CD4-positive, CD25-positive, alpha-beta regulatory T cell (primary cell): ENCODE data around the gene PLXNB3. TPM values are rescaled to one million over a fixed set of nuclear protein-coding genes. Genes with fewer than 3 reads are reported as not detected.

Experiments used
- ATAC-seq, 2 donors: fragments of 150-1000 bp; cut with Tn5 transposase; one replicate each; pipeline ENCODE4 v1.10.0; 2021; ENCODE audit warnings: low read depth in 2 of 2, moderate number of reproducible peaks in 2 of 2, moderate library complexity in 1 of 2
- DNase-seq, 3 donors: peaks; one replicate each; pipeline versions ENCODE4 v3.0.0 to v3.0.0-alpha.2; 2012 to 2022; ENCODE audit warnings: mixed read lengths in 1 of 3
- H3K27ac ChIP-seq: one replicate; pipeline ENCODE4 v1.7.0; 2013; ENCODE audit warnings: mild to moderate bottlenecking, low read length; ENCODE audit not compliant: insufficient read depth, poor library complexity, severe bottlenecking
- H3K27me3 ChIP-seq: one replicate; pipeline ENCODE4 v1.7.0; 2013; ENCODE audit warnings: low read length; ENCODE audit not compliant: control insufficient read depth, insufficient read depth
- H3K36me3 ChIP-seq: one replicate; pipeline ENCODE4 v1.7.0; 2013; ENCODE audit warnings: mild to moderate bottlenecking, low read length, moderate library complexity; ENCODE audit not compliant: control insufficient read depth, insufficient read depth
- H3K4me1 ChIP-seq: 2 replicates; pipeline ENCODE4 v1.7.0; 2013; ENCODE audit warnings: mild to moderate bottlenecking, low read length; ENCODE audit not compliant: insufficient read depth, control insufficient read depth, poor library complexity, severe bottlenecking
- H3K4me3 ChIP-seq: one replicate; pipeline ENCODE4 v1.7.0; 2013; ENCODE audit warnings: low read depth, mild to moderate bottlenecking, low read length, moderate library complexity
- H3K9me3 ChIP-seq, 2 experiments: 1 replicate in 1 of 2; 2 replicates in 1 of 2; pipeline ENCODE4 v1.7.0; 2013; ENCODE audit warnings: low read length in 2 of 2, mild to moderate bottlenecking in 1 of 2, moderate library complexity in 1 of 2; ENCODE audit not compliant: control insufficient read depth in 2 of 2
- H3K27ac Mint-ChIP-seq, 3 donors: one replicate each; pipeline ENCODE4 v1.8.0; 2020 to 2022; ENCODE audit warnings: mild to moderate bottlenecking in 3 of 3, mixed read lengths in 3 of 3, moderate library complexity in 2 of 3
- H3K27me3 Mint-ChIP-seq: one replicate; pipeline ENCODE4 v1.8.0; 2022; ENCODE audit warnings: mild to moderate bottlenecking, mixed read lengths
- H3K36me3 Mint-ChIP-seq: one replicate; pipeline ENCODE4 v1.8.0; 2020; ENCODE audit warnings: mixed read lengths
- H3K4me1 Mint-ChIP-seq, 4 donors: one replicate each; pipeline ENCODE4 v1.8.0; 2020 to 2022; ENCODE audit warnings: mixed read lengths in 4 of 4, mild to moderate bottlenecking in 1 of 4
- H3K4me3 Mint-ChIP-seq, 4 donors: one replicate each; pipeline ENCODE4 v1.8.0; 2020 to 2022; ENCODE audit warnings: mild to moderate bottlenecking in 4 of 4, mixed read lengths in 4 of 4, moderate library complexity in 3 of 4
- H3K9me3 Mint-ChIP-seq, 7 donors: one replicate each; pipeline ENCODE4 v1.8.0; 2020 to 2022; ENCODE audit warnings: mixed read lengths in 7 of 7, mild to moderate bottlenecking in 3 of 7, moderate library complexity in 2 of 7
- polyA plus RNA-seq, 4 donors: library from polyadenylated mRNA; unstranded; fragments of 300-500 nt; fragmentation: Illumina TruSeq; gene quantifications; one replicate each; pipeline ENCODE4 v1.2.3, GENCODE V29; 2021
- total RNA-seq: library from RNA; stranded (reverse); gene quantifications from one replicate; pipeline ENCODE4 v1.2.3, GENCODE V29; 2022

The PLXNB3 gene
- total and polyA plus RNA-seq, 5 donors from 2014 or later = 0.52 TPM; not detected in 4

- no peaks in the 10 kb centered on the region for H3K27me3 ChIP-seq
- H3K27ac ChIP-seq = peak overlapping the region; percentile 86
- peaks cover 34% of the 10 kb centered on the region for H3K4me1 ChIP-seq
- peaks cover 12% of the 10 kb centered on the region for H3K36me3 ChIP-seq
- peak overlapping the region; percentile 51 for H3K4me3 ChIP-seq
- H3K36me3 Mint-ChIP-seq = peaks cover 3% of the 10 kb centered on the region
- peak overlapping the region in 2 of 3 donors; percentile 92 to 93 for H3K27ac Mint-ChIP-seq
- peaks cover 0 to 2% (median 0%) of the 10 kb centered on the region in 7 donors for H3K9me3 Mint-ChIP-seq
- no peaks in the 10 kb centered on the region for H3K9me3 ChIP-seq
- DNase-seq (peak in 1 of 3 donors; percentile 18), ATAC-seq (no peak)
- peaks cover 0 to 35% (median 7%) of the 10 kb centered on the region in 4 donors for H3K4me1 Mint-ChIP-seq
- H3K4me3 Mint-ChIP-seq = peak overlapping the region; percentile 90 to 96 (median 93)
- H3K27me3 Mint-ChIP-seq = no peaks in the 10 kb centered on the region
These were observed 31.1 kb downstream of the PLXNB3 start for GRCh38 chrX:153794897-153795816.

GRCh38 chrX:153797415-153798015 lies 33.5 kb downstream of the PLXNB3 start:
- Mint-ChIP-seq H3K36me3 (peaks cover 3% of the 10 kb centered on the region), H3K4me3 (no peak overlapping the region), H3K9me3 (peaks cover 0 to 2% (median 0%) of the 10 kb centered on the region in 7 donors), H3K27me3 (no peaks in the 10 kb centered on the region), H3K27ac (no peak overlapping the region), H3K4me1 (peaks cover 0 to 31% (median 6%) of the 10 kb centered on the region in 4 donors)
- peaks cover 27% of the 10 kb centered on the region for H3K4me1 ChIP-seq
- DNase-seq (no peak), ATAC-seq (no peak)
- H3K36me3 ChIP-seq = peaks cover 12% of the 10 kb centered on the region
- no peak overlapping the region for H3K27ac ChIP-seq
- no peaks in the 10 kb centered on the region for H3K27me3 ChIP-seq
- H3K9me3 ChIP-seq = no peaks in the 10 kb centered on the region
- no peak overlapping the region for H3K4me3 ChIP-seq

GRCh38 chrX:153799326-153799725 lies 35.3 kb downstream of the PLXNB3 start:
- H3K27ac Mint-ChIP-seq = no peak overlapping the region

GRCh38 chrX:153800177-153800722 lies 36.2 kb downstream of the PLXNB3 start:
- Histone ChIP-seq H3K27ac (no peak overlapping the region), H3K4me1 (peaks cover 12% of the 10 kb centered on the region), H3K36me3 (peaks cover 12% of the 10 kb centered on the region), H3K9me3 (no peaks in the 10 kb centered on the region), H3K27me3 (no peaks in the 10 kb centered on the region), H3K4me3 (no peak overlapping the region)
- no peak overlapping the region for H3K27ac Mint-ChIP-seq
- peaks cover 0 to 17% (median 3%) of the 10 kb centered on the region in 4 donors for H3K4me1 Mint-ChIP-seq
- H3K27me3 Mint-ChIP-seq = no peaks in the 10 kb centered on the region
- no peak for DNase-seq
- H3K9me3 Mint-ChIP-seq = peaks cover 0 to 2% (median 0%) of the 10 kb centered on the region in 7 donors
- no peak for ATAC-seq
- no peaks in the 10 kb centered on the region for H3K36me3 Mint-ChIP-seq
- H3K4me3 Mint-ChIP-seq = no peak overlapping the region

More at GRCh38 chrX:153799326-153799725, 35.3 kb downstream of the PLXNB3 start:
- peaks cover 12% of the 10 kb centered on the region for H3K36me3 ChIP-seq
- H3K9me3 ChIP-seq = no peaks in the 10 kb centered on the region
- peaks cover 15% of the 10 kb centered on the region for H3K4me1 ChIP-seq
- H3K27me3 Mint-ChIP-seq = no peaks in the 10 kb centered on the region
- H3K9me3 Mint-ChIP-seq = peaks cover 0 to 2% (median 0%) of the 10 kb centered on the region in 7 donors
- H3K27ac ChIP-seq = no peak overlapping the region
- H3K36me3 Mint-ChIP-seq = no peaks in the 10 kb centered on the region
- ATAC-seq (no peak), DNase-seq (no peak)
- no peak overlapping the region for H3K4me3 ChIP-seq
- peaks cover 0 to 22% (median 3%) of the 10 kb centered on the region in 4 donors for H3K4me1 Mint-ChIP-seq
- H3K4me3 Mint-ChIP-seq = no peak overlapping the region
- no peaks in the 10 kb centered on the region for H3K27me3 ChIP-seq

- ATAC-seq = no peak
- Mint-ChIP-seq H3K9me3 (peaks cover 0 to 2% (median 0%) of the 10 kb centered on the region in 7 donors), H3K4me1 (peaks cover 0 to 12% (median 3%) of the 10 kb centered on the region in 4 donors)
These were observed 36.7 kb downstream of the PLXNB3 start for GRCh38 chrX:153800746-153801145.

GRCh38 chrX:153801669-153802068 lies 37.6 kb downstream of the PLXNB3 start:
- no peaks in the 10 kb centered on the region for H3K27me3 Mint-ChIP-seq
- peaks cover 2% of the 10 kb centered on the region for H3K4me1 ChIP-seq
- H3K4me1 Mint-ChIP-seq = peaks cover 0 to 4% (median 0%) of the 10 kb centered on the region in 4 donors
- H3K27ac ChIP-seq = no peak overlapping the region
- H3K4me3 Mint-ChIP-seq = no peak overlapping the region
- peaks cover 0 to 2% (median 0%) of the 10 kb centered on the region in 7 donors for H3K9me3 Mint-ChIP-seq
- H3K27ac Mint-ChIP-seq = no peak overlapping the region
- H3K9me3 ChIP-seq = no peaks in the 10 kb centered on the region
- H3K27me3 ChIP-seq = no peaks in the 10 kb centered on the region
- no peaks in the 10 kb centered on the region for H3K36me3 Mint-ChIP-seq
- H3K4me3 ChIP-seq = no peak overlapping the region
- ATAC-seq (no peak), DNase-seq (no peak)
- peaks cover 12% of the 10 kb centered on the region for H3K36me3 ChIP-seq

More at GRCh38 chrX:153800746-153801145, 36.7 kb downstream of the PLXNB3 start:
- Mint-ChIP-seq H3K27ac (no peak overlapping the region), H3K4me3 (no peak overlapping the region), H3K27me3 (no peaks in the 10 kb centered on the region), H3K36me3 (no peaks in the 10 kb centered on the region)
- no peak for DNase-seq
- Histone ChIP-seq H3K4me1 (peaks cover 7% of the 10 kb centered on the region), H3K4me3 (no peak overlapping the region), H3K9me3 (no peaks in the 10 kb centered on the region), H3K27me3 (no peaks in the 10 kb centered on the region), H3K27ac (no peak overlapping the region), H3K36me3 (peaks cover 12% of the 10 kb centered on the region)

- H3K4me1 ChIP-seq = no peaks in the 10 kb centered on the region
- H3K4me1 Mint-ChIP-seq = peaks cover 0 to 4% (median 0%) of the 10 kb centered on the region in 4 donors
- H3K36me3 ChIP-seq = peaks cover 11% of the 10 kb centered on the region
- H3K27me3 Mint-ChIP-seq = no peaks in the 10 kb centered on the region
- no peaks in the 10 kb centered on the region for H3K27me3 ChIP-seq
- DNase-seq (no peak), ATAC-seq (no peak)
- peaks cover 0 to 2% (median 0%) of the 10 kb centered on the region in 7 donors for H3K9me3 Mint-ChIP-seq
- H3K4me3 Mint-ChIP-seq = no peak overlapping the region
- no peaks in the 10 kb centered on the region for H3K36me3 Mint-ChIP-seq
- H3K4me3 ChIP-seq = no peak overlapping the region
- no peak overlapping the region for H3K27ac ChIP-seq
- H3K27ac Mint-ChIP-seq = no peak overlapping the region
- no peaks in the 10 kb centered on the region for H3K9me3 ChIP-seq
These were observed 38.5 kb downstream of the PLXNB3 start for GRCh38 chrX:153802513-153803045.
